Measurements from ENCODE around the gene BTN1A1. TPM values are rescaled to one million over a fixed set of nuclear protein-coding genes. Genes with fewer than 3 reads are reported as not detected.

Gene BTN1A1
- total and polyA plus RNA-seq, 9 of the 15 experiments (the other 6 are each of a cell fraction or from before 2014, with no cell fraction given), result 0.01 to 0.15 (median 0.06) TPM; not detected in 4

- TF ChIP-seq, protein P1, sequence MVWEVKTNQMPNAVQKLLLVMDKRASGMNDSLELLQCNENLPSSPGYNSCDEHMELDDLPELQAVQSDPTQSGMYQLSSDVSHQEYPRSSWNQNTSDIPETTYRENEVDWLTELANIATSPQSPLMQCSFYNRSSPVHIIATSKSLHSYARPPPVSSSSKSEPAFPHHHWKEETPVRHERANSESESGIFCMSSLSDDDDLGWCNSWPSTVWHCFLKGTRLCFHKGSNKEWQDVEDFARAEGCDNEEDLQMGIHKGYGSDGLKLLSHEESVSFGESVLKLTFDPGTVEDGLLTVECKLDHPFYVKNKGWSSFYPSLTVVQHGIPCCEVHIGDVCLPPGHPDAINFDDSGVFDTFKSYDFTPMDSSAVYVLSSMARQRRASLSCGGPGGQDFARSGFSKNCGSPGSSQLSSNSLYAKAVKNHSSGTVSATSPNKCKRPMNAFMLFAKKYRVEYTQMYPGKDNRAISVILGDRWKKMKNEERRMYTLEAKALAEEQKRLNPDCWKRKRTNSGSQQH (CRISPR knock-in tag; IDR thresholded peaks at IDR 0.05), result peak; percentile 76; the same call in 1 of the 2 replicates
- TF ChIP-seq ZNF239 (CRISPR knock-in tag; IDR thresholded peaks at IDR 0.05) (no peak), TRIM24 (IDR thresholded peaks at IDR 0.05) (peak; percentile 46 to 53; a peak in 1 of 4 replicates), HDAC6 (IDR thresholded peaks at IDR 0.05; ENCODE audit: low read depth, low read length) (no peak), PBX2 (CRISPR knock-in tag; IDR thresholded peaks at IDR 0.05; ENCODE audit: low read depth) (no peak), PBX2 (tag; conservative IDR thresholded peaks at IDR 0.05; ENCODE audit: low read depth) (0 out of 2 replicates have a peak, but pooled peaks have one; percentile 29), NKRF (IDR thresholded peaks at IDR 0.05; ENCODE audit: borderline replicate concordance) (peak; percentile 34; the same call in 1 of the 2 replicates), GABPB2 (CRISPR knock-in tag; conservative IDR thresholded peaks at IDR 0.05) (no peak), MNT (conservative IDR thresholded peaks at IDR 0.05) (peak in 1 of 2 experiments; percentile 30; a peak in 1 of 4 replicates)
- TF ChIP-seq, protein P2, sequence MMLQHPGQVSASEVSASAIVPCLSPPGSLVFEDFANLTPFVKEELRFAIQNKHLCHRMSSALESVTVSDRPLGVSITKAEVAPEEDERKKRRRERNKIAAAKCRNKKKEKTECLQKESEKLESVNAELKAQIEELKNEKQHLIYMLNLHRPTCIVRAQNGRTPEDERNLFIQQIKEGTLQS (IDR thresholded peaks at IDR 0.05), result peak; percentile 71
- TF ChIP-seq, protein P2 (CRISPR knock-in tag; conservative IDR thresholded peaks at IDR 0.05), result peak; percentile 69
- TF ChIP-seq, protein P3, sequence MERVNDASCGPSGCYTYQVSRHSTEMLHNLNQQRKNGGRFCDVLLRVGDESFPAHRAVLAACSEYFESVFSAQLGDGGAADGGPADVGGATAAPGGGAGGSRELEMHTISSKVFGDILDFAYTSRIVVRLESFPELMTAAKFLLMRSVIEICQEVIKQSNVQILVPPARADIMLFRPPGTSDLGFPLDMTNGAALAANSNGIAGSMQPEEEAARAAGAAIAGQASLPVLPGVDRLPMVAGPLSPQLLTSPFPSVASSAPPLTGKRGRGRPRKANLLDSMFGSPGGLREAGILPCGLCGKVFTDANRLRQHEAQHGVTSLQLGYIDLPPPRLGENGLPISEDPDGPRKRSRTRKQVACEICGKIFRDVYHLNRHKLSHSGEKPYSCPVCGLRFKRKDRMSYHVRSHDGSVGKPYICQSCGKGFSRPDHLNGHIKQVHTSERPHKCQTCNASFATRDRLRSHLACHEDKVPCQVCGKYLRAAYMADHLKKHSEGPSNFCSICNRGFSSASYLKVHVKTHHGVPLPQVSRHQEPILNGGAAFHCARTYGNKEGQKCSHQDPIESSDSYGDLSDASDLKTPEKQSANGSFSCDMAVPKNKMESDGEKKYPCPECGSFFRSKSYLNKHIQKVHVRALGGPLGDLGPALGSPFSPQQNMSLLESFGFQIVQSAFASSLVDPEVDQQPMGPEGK (CRISPR knock-in tag; IDR thresholded peaks at IDR 0.05; ENCODE audit: borderline replicate concordance), result no peak
Observed at GRCh38 chr6:26556263-26557070, 56.4 kb downstream of the BTN1A1 start (continued).
